SU-DHL-6 (cell line): Measurements from ENCODE around the gene CLTC.

Source experiments
- H2AFZ ChIP-seq: fragments of 200-600 bp; sonication (generic); 2 replicates; pipeline ENCODE4 v1.6.1; 2014; ENCODE audit warnings: low read depth, mild to moderate bottlenecking, moderate library complexity, mixed read lengths, antibody characterized with exemption, low read length; ENCODE audit not compliant: severe bottlenecking
- H3F3A ChIP-seq: fragments of 200-600 bp; shearing (Covaris generic); 2 replicates; pipeline ENCODE4 v1.6.0; 2016; ENCODE audit warnings: antibody characterized with exemption, mild to moderate bottlenecking; ENCODE audit not compliant: insufficient read depth
- H3K27ac ChIP-seq: fragments of 200-600 bp; sonication (generic); 2 replicates; pipeline ENCODE4 v1.5.1; 2016; ENCODE audit warnings: low read depth, mild to moderate bottlenecking, low read length, moderate library complexity, mixed read lengths
- H3K27me3 ChIP-seq: fragments of 200-600 bp; sonication (generic), shearing (Covaris generic); 2 replicates; pipeline ENCODE4 v1.6.0; 2014; ENCODE audit warnings: mild to moderate bottlenecking, low read length
- H3K36me3 ChIP-seq: fragments of 200-600 bp; sonication (generic); 2 replicates; pipeline ENCODE4 v1.6.1; 2014; ENCODE audit warnings: mild to moderate bottlenecking, low read length, mixed read lengths
- H3K4me2 ChIP-seq: fragments of 300-600, 200-600 bp; shearing (Covaris generic), sonication (generic); 2 replicates; pipeline ENCODE4 v1.6.0; 2014; ENCODE audit warnings: low read length, low read depth, mild to moderate bottlenecking; ENCODE audit not compliant: poor library complexity, severe bottlenecking
- H3K4me3 ChIP-seq: fragments of 200-600 bp; sonication (generic); 2 replicates; pipeline ENCODE4 v1.5.1; 2014; ENCODE audit warnings: antibody characterized with exemption, low read length, mild to moderate bottlenecking, mixed read lengths; ENCODE audit not compliant: insufficient read depth, poor library complexity, severe bottlenecking
- H3K79me2 ChIP-seq: fragments of 200-600 bp; sonication (generic); 2 replicates; pipeline ENCODE4 v1.6.1; 2014; ENCODE audit warnings: mild to moderate bottlenecking, low read length, moderate library complexity; ENCODE audit not compliant: insufficient read depth
- H3K9ac ChIP-seq: fragments of 200-600 bp; sonication (generic); 2 replicates; pipeline ENCODE4 v1.7.0; 2014; ENCODE audit warnings: mild to moderate bottlenecking, low read length
- H3K9me2 ChIP-seq: fragments of 200-600 bp; sonication (generic); replicated peaks from 2 replicates; pipeline ENCODE4 v1.6.1; 2014; ENCODE audit warnings: low read length; ENCODE audit not compliant: insufficient read depth
- H3K9me3 ChIP-seq: fragments of 200-600 bp; sonication (generic); 2 replicates; pipeline ENCODE4 v1.6.1; 2014; ENCODE audit warnings: low read length, mixed read lengths; ENCODE audit not compliant: insufficient read depth
- H4K20me1 ChIP-seq: fragments of 200-600 bp; sonication (generic); 2 replicates; pipeline ENCODE4 v1.6.1; 2014; ENCODE audit warnings: low read depth, mild to moderate bottlenecking, antibody characterized with exemption, low read length, moderate library complexity, mixed read lengths
- EZH2phosphoT487 ChIP-seq: fragments of 200-600 bp; sonication (generic), shearing (Covaris generic); conservative IDR thresholded peaks from 2 replicates; pipeline ENCODE4 v1.6.1; 2018; ENCODE audit warnings: mild to moderate bottlenecking, antibody characterized with exemption, low read length, moderate library complexity, mixed read lengths
- TF ChIP-seq, protein P1 (sequence below): fragments of 200-600 bp; sonication (generic); IDR thresholded peaks from one replicate; pipeline ENCODE4 v1.5.1; 2017; ENCODE audit warnings: antibody characterized with exemption, mild to moderate bottlenecking, low read length, moderate library complexity; ENCODE audit not compliant: insufficient read depth, poor library complexity, severe bottlenecking

Gene CLTC

DNA sequence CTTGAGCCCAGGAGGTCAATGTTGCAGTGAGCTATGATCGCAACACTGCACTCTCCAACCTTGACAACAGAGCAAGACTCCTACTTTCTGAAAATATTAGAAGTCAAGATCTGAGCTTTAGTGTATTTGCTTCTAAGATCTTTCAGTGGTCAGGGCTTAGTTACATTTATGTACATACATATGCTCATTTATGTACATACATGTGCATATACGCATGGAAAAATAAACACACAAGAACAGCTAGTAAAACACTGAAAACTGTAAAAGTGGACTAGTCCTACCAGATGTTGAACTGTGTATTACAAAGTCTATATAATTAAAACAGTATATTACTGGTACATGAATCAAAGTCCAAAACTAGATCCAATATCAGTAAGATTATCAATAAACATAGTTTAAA lies 59.2 kb downstream of the CLTC start:
- TF ChIP-seq, protein P1, sequence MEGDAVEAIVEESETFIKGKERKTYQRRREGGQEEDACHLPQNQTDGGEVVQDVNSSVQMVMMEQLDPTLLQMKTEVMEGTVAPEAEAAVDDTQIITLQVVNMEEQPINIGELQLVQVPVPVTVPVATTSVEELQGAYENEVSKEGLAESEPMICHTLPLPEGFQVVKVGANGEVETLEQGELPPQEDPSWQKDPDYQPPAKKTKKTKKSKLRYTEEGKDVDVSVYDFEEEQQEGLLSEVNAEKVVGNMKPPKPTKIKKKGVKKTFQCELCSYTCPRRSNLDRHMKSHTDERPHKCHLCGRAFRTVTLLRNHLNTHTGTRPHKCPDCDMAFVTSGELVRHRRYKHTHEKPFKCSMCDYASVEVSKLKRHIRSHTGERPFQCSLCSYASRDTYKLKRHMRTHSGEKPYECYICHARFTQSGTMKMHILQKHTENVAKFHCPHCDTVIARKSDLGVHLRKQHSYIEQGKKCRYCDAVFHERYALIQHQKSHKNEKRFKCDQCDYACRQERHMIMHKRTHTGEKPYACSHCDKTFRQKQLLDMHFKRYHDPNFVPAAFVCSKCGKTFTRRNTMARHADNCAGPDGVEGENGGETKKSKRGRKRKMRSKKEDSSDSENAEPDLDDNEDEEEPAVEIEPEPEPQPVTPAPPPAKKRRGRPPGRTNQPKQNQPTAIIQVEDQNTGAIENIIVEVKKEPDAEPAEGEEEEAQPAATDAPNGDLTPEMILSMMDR = no peak
- no peak for TF ChIP-seq EZH2phosphoT487
- Histone ChIP-seq H3K36me3 (peaks cover 90% of the 10 kb centered on the region), H3K4me2 (no peak overlapping the region), H2AFZ (no peak overlapping the region), H3K9me2 (no peaks in the 10 kb centered on the region), H3F3A (peaks cover 18% of the 10 kb centered on the region), H3K79me2 (no peaks in the 10 kb centered on the region; the same call in 1 of the 2 replicates), H3K27ac (no peak overlapping the region), H3K27me3 (no peaks in the 10 kb centered on the region), H3K4me3 (no peak overlapping the region), H3K9me3 (no peaks in the 10 kb centered on the region), H4K20me1 (0 out of 2 replicates have a peak, but pooled peaks cover 4% of the 10 kb centered on the region), H3K9ac (no peak overlapping the region)

DNA sequence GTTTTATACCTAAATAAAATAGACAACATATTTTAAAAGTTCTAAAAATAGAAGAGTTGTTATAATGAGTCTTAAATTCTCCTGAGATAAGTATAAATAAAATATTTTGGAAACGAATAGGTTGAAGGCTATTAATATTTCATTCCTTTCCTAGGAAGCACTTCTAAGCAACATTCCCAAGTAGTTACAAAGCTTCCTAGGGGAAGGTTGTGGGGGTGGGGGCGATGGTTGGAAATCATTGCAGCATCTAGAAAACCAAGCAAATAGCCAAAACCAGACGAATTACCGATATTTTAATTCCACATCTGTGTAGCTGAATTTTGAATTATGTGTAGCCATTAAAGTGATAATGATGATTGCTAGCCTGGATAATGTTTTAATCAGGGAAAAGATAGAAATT lies 60.6 kb downstream of the CLTC start:
- peaks cover 88% of the 10 kb centered on the region for H3K36me3 ChIP-seq
- H3K9me3 ChIP-seq = no peaks in the 10 kb centered on the region
- H3K9me2 ChIP-seq = no peaks in the 10 kb centered on the region
- H4K20me1 ChIP-seq = 0 out of 2 replicates have a peak, but pooled peaks cover 4% of the 10 kb centered on the region
- H3K9ac ChIP-seq = no peak overlapping the region
- H3K27me3 ChIP-seq = no peaks in the 10 kb centered on the region
- TF ChIP-seq, protein P1 = no peak
- H3F3A ChIP-seq = peaks cover 19% of the 10 kb centered on the region
- no peak overlapping the region for H3K4me2 ChIP-seq
- H3K4me3 ChIP-seq = no peak overlapping the region
- no peak overlapping the region for H2AFZ ChIP-seq
- H3K27ac ChIP-seq = no peak overlapping the region
- no peaks in the 10 kb centered on the region; the same call in 1 of the 2 replicates for H3K79me2 ChIP-seq

DNA sequence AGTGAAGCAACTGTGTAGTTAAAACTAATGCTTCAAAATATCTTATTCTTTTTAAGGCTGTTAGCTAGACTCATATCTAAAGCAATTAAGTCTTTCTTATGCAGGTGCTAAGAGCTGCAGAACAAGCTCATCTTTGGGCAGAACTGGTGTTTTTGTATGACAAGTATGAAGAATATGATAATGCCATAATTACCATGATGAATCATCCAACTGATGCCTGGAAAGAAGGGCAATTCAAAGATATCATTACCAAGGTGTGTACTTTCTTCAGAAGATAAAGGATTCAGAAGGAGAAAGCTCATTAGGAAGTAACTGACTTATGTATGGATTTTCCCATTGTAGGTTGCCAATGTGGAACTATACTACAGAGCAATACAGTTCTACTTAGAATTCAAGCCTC lies 63.6 kb downstream of the CLTC start:
- Histone ChIP-seq H3K9me2 (no peaks in the 10 kb centered on the region), H3F3A (peaks cover 24% of the 10 kb centered on the region), H3K27me3 (no peaks in the 10 kb centered on the region), H4K20me1 (no peaks in the 10 kb centered on the region; the same call in 1 of the 2 replicates), H3K4me2 (no peak overlapping the region), H3K27ac (no peak overlapping the region), H3K79me2 (peaks cover 6% of the 10 kb centered on the region; the same call in 1 of the 2 replicates), H2AFZ (no peak overlapping the region), H3K9me3 (no peaks in the 10 kb centered on the region), H3K9ac (no peak overlapping the region), H3K36me3 (peaks cover 87% of the 10 kb centered on the region), H3K4me3 (no peak overlapping the region)
- TF ChIP-seq EZH2phosphoT487 = no peak
- TF ChIP-seq, protein P1 = no peak
